Mucosa of stomach (tissue), 1 donor: ENCODE data around the gene AUH.

Experiments
- H3K27me3 ChIP-seq: one replicate; pipeline ENCODE4 v1.7.0; 2013; ENCODE audit warnings: mild to moderate bottlenecking, low read length; ENCODE audit not compliant: control insufficient read depth, insufficient read depth
- H3K36me3 ChIP-seq: one replicate; pipeline ENCODE4 v1.7.0; 2013; ENCODE audit warnings: low read length; ENCODE audit not compliant: control insufficient read depth, insufficient read depth
- H3K4me1 ChIP-seq: one replicate; pipeline ENCODE4 v1.7.0; 2013; ENCODE audit warnings: mild to moderate bottlenecking, low read length; ENCODE audit not compliant: control insufficient read depth, insufficient read depth
- H3K4me3 ChIP-seq: one replicate; pipeline ENCODE4 v1.7.0; 2013; ENCODE audit warnings: low read length
- H3K9ac ChIP-seq: one replicate; pipeline ENCODE4 v1.7.0; 2013; ENCODE audit warnings: mild to moderate bottlenecking, low read length, moderate library complexity
- H3K9me3 ChIP-seq: one replicate; pipeline ENCODE4 v1.7.0; 2013; ENCODE audit warnings: mild to moderate bottlenecking, low read length, moderate library complexity; ENCODE audit not compliant: control insufficient read depth
- donor health status: Pancreatic carcinoma.

Gene AUH

DNA sequence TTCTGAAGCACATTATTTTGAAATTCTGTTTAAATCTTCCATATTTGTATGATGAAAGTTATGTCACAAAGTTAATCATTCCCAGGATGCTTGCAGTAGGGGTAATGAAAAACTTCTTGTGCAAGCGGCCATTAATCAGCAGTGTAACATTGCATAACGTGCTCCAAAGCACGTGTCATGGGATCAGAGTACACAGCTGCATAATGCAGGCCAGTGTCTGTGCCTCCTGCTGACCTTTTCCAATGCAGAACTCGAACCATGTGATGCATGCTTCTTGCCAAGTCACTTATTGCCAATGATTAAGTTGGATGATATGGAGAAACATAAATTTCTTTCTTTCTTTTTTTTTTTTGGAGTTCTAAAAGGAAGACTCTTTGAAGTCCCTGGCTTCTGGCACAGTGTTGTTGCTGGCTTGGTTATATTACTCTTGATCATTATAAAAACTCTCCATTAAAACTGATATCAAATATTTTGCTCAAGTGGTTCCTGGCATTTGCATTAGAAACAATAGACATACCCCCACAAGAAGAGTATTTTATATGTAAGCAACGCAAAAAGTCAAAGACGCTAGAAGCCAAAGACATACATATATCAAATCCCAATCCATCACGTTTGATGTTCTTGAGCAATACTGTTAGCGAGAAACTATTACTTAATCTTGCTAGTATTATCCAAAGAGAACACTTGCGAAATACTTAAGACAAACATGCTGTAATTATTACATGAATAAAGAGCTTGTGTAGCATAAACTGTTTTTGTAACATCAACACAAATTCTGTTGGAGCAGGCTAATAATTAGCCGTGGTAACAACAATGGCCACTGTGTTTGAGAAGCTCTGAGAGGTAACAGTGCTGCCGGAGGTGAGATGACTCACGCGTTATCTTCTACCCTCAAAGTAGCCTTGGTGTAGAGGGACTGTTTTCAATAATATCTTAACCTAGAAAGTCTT is 164.2 kb downstream of the AUH start:
- H3K27me3 ChIP-seq: no peaks in the 10 kb centered on the region
- peak overlapping the region; percentile 7 for H3K9ac ChIP-seq
- peaks cover 60% of the 10 kb centered on the region for H3K4me1 ChIP-seq
- H3K4me3 ChIP-seq: no peak overlapping the region
- H3K9me3 ChIP-seq: no peaks in the 10 kb centered on the region
- no peaks in the 10 kb centered on the region for H3K36me3 ChIP-seq

DNA sequence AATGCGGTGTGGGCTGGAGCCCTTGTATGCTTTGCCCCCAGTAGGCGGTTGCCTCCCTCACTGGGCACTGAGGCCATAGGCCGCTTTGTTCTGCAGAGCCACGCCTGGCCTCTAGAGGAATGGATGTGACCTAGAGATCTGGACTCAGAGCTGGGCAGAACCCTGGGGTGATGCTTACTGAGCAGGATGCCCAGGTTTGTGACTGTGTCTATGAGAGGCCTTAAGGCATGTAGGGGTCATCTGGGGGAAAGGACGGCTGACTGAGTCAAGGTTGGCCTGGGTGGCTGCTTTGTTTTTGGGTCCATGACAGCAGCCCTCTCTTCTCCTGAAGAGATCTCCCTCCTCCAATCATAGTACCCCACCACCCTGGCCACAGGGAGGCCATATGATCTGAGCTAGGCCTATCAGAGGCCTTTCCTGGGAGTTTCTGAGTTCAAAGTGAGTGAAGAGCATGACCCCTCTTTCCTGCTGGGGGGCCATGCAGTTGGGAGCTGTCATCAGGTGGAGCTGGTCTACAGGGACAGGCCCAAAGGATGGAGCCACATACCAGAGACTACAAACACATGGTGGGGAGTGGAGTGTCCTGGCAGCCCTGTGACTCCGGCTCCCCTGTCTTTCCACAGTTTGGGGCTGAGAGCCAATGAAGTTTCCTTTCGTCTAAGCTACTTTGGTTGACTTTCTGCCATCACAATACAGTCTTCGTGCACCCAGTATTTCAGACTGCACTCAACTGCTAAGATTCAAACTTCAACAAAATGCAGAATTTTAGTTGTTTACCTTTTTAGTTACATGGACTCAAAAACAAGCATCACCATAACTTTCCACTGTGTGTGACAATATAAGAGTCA is 165.4 kb downstream of the AUH start:
- no peaks in the 10 kb centered on the region for H3K36me3 ChIP-seq
- no peaks in the 10 kb centered on the region for H3K9me3 ChIP-seq
- H3K9ac ChIP-seq: no peak overlapping the region
- no peak overlapping the region for H3K4me3 ChIP-seq
- no peaks in the 10 kb centered on the region for H3K27me3 ChIP-seq
- H3K4me1 ChIP-seq: peaks cover 61% of the 10 kb centered on the region

GRCh38 chr9:91195372-91196012 is 166.2 kb downstream of the AUH start:
- no peaks in the 10 kb centered on the region for H3K27me3 ChIP-seq
- H3K9me3 ChIP-seq: no peaks in the 10 kb centered on the region
- H3K9ac ChIP-seq: no peak overlapping the region
- H3K36me3 ChIP-seq: no peaks in the 10 kb centered on the region
- no peak overlapping the region for H3K4me3 ChIP-seq
- H3K4me1 ChIP-seq: peaks cover 61% of the 10 kb centered on the region

DNA sequence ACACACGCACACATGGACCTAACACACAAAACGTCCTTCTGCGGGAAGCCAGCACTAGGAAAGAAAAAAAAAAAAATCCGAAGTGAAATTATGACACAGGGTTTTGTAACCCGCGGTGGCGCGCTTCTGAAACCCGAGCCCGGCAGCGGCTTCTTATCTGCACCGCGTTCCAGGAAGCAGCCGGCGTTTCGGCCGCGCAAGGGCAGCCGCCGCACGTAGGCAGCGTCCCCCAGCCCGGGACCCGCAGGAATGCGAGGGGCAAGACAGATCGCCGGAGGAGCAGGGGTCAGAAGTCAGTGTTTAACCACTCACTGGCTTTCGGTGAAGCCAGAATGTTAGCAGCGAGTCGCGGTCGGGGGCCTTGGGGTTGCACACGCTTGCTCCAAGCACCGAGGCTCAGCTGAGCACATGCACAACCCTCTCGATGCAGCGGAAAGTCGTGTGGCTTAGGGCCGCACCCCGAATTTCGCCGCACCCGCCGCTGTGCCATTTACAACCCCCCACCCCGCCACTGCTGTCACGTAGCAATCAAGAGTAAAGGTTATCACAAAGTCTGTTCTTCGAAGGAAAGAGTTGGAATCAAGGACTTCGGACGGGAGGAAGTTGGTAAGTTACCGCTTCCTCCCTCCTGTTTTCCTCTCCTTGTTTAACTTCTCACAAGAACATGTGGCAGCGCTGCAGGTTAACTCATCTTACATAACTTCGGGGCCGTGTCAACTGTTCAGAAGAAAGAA is 167.9 kb downstream of the AUH start:
- H3K9ac ChIP-seq: peak overlapping the region; percentile 93
- no peaks in the 10 kb centered on the region for H3K36me3 ChIP-seq
- H3K4me3 ChIP-seq: peak overlapping the region; percentile 42
- peaks cover 49% of the 10 kb centered on the region for H3K4me1 ChIP-seq
- H3K9me3 ChIP-seq: no peaks in the 10 kb centered on the region
- H3K27me3 ChIP-seq: no peaks in the 10 kb centered on the region

GRCh38 chr9:91193087-91193657 is 168.5 kb downstream of the AUH start:
- Histone ChIP-seq H3K9ac (peak overlapping the region; percentile 93), H3K36me3 (no peaks in the 10 kb centered on the region), H3K9me3 (no peaks in the 10 kb centered on the region), H3K27me3 (no peaks in the 10 kb centered on the region), H3K4me1 (peaks cover 42% of the 10 kb centered on the region), H3K4me3 (peak overlapping the region; percentile 42)

DNA sequence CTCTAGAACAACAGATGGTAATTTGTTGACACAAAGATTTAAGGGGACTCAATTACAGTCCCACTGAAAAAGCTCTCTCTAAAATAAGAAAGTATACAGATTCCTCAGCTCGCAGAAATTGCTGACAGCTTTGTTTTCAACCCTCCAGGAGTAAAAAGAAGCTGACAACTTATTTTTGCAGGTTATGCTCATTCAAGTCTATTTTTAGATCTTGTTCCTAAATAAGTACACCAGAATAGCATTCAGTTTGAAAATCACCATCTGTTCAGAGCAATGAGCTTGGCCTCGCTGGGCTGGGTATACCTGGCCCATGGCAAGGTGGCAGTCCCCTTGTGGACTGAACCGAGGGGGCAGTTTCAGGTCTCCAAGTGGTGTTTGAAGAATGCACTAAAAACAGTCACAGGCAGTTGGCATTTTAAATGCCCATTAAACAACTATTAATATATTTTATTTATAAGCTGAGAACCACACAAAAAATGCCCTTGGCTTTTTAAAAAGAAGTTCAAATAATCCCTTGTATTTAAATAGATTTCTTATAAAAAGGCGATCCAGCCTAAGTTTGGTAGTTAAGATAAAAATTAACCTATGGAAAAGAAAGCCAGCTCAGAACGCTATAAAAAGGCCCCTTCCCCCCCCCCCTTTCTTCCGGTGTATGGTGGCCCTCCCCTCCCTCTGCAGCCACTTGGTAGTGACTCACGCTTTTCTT is 169.2 kb downstream of the AUH start:
- Histone ChIP-seq H3K27me3 (no peaks in the 10 kb centered on the region), H3K4me3 (no peak overlapping the region), H3K4me1 (peaks cover 39% of the 10 kb centered on the region), H3K9me3 (no peaks in the 10 kb centered on the region), H3K36me3 (no peaks in the 10 kb centered on the region), H3K9ac (peak overlapping the region; percentile 93)

GRCh38 chr9:91191411-91192380 is 170.0 kb downstream of the AUH start:
- Histone ChIP-seq H3K36me3 (no peaks in the 10 kb centered on the region), H3K4me1 (peaks cover 40% of the 10 kb centered on the region), H3K4me3 (no peak overlapping the region), H3K27me3 (no peaks in the 10 kb centered on the region), H3K9ac (no peak overlapping the region), H3K9me3 (no peaks in the 10 kb centered on the region)

DNA sequence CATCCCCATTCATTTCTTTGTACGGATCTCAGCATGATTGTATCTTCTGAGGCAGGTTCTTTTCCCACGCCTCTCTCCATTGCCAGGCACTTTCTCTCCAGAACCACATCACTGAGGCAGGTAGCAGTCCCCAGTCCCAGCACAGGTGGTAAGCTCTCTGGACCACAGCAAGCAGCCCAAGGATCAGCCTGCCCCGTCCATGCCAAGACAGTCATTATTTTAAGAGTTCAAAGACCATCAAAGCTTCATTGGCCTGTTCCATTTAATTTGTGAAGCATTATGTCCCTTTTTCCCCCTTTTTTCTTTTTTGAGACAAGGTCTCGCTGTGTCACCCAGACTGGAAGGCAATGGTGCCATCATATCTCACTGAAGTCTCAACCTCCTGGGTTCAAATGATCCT is 171.7 kb downstream of the AUH start:
- H3K9ac ChIP-seq: no peak overlapping the region
- no peaks in the 10 kb centered on the region for H3K9me3 ChIP-seq
- no peak overlapping the region for H3K4me3 ChIP-seq
- no peaks in the 10 kb centered on the region for H3K27me3 ChIP-seq
- H3K4me1 ChIP-seq: peaks cover 26% of the 10 kb centered on the region
- H3K36me3 ChIP-seq: no peaks in the 10 kb centered on the region

GRCh38 chr9:91188719-91189590 is 172.8 kb downstream of the AUH start:
- Histone ChIP-seq H3K4me1 (peaks cover 15% of the 10 kb centered on the region), H3K4me3 (no peak overlapping the region), H3K27me3 (no peaks in the 10 kb centered on the region), H3K9me3 (no peaks in the 10 kb centered on the region), H3K9ac (no peak overlapping the region), H3K36me3 (no peaks in the 10 kb centered on the region)
